Skeletal muscle satellite cell (primary cell): ENCODE measurements around the gene NSF.

Experiments used
- H3K27me3 ChIP-seq: 2 replicates; pipeline ENCODE4 v1.7.0; 2013; ENCODE audit warnings: low read length; ENCODE audit not compliant: control insufficient read depth, insufficient read depth
- H3K36me3 ChIP-seq: 2 replicates; pipeline ENCODE4 v1.7.0; 2013; ENCODE audit warnings: mild to moderate bottlenecking, control low read depth, low read length; ENCODE audit not compliant: insufficient read depth
- H3K4me1 ChIP-seq: 2 replicates; pipeline ENCODE4 v1.7.0; 2013; ENCODE audit warnings: low read length; ENCODE audit not compliant: control insufficient read depth, insufficient read depth
- H3K4me2 ChIP-seq: 2 replicates; pipeline ENCODE4 v1.7.0; 2013; ENCODE audit warnings: mild to moderate bottlenecking, low read length
- H3K4me3 ChIP-seq: 2 replicates; pipeline ENCODE4 v1.7.0; 2013; ENCODE audit warnings: low read length
- H3K9ac ChIP-seq: 2 replicates; pipeline ENCODE4 v1.7.0; 2013; ENCODE audit warnings: mild to moderate bottlenecking, low read depth, low read length, moderate library complexity
- H3K9me3 ChIP-seq: replicated peaks from 2 replicates; pipeline ENCODE4 v1.7.0; 2013; ENCODE audit warnings: mild to moderate bottlenecking, control low read depth, low read length

Gene NSF

GRCh38 chr17:46771561-46772474 is 181.3 kb downstream of the NSF start:
- Histone ChIP-seq H3K9me3 (no peaks in the 10 kb centered on the region), H3K36me3 (no peaks in the 10 kb centered on the region), H3K4me3 (peak overlapping the region; percentile 68), H3K27me3 (peaks cover 7% of the 10 kb centered on the region), H3K9ac (peak overlapping the region; percentile 79), H3K4me1 (peaks cover 15% of the 10 kb centered on the region), H3K4me2 (peak overlapping the region; percentile 88)

GRCh38 chr17:46772475-46773220 is 182.2 kb downstream of the NSF start:
- Histone ChIP-seq H3K4me1 (peaks cover 15% of the 10 kb centered on the region), H3K4me3 (peak overlapping the region; percentile 66), H3K9ac (no peak overlapping the region), H3K27me3 (peaks cover 12% of the 10 kb centered on the region), H3K4me2 (peak overlapping the region; percentile 88), H3K36me3 (no peaks in the 10 kb centered on the region), H3K9me3 (no peaks in the 10 kb centered on the region)

- Histone ChIP-seq H3K9me3 (no peaks in the 10 kb centered on the region), H3K9ac (no peak overlapping the region), H3K36me3 (no peaks in the 10 kb centered on the region), H3K27me3 (peaks cover 18% of the 10 kb centered on the region), H3K4me3 (no peak overlapping the region), H3K4me2 (no peak overlapping the region), H3K4me1 (peaks cover 15% of the 10 kb centered on the region)
Measured at GRCh38 chr17:46773221-46773605, 182.7 kb downstream of the NSF start.

DNA sequence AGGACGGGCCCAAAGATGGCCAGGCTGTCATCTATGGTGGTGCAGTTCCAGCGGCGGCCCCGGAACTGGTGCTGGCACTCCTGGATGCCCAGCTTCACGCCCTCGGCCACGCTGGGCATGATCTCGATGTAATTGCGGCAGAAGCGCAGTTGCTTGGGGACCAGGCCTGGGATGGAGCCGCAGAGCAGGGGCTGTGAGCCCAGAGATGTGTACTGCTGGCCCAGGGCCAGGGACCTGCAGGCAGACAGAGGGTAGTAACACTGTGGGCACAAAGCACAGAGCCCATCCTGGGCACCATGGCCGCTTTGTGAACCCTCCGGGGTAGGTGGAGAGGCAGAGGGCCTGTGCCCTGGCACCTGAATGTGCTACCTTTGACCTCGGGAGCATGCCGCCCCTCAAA is 183.2 kb downstream of the NSF start:
- H3K9me3 ChIP-seq: no peaks in the 10 kb centered on the region
- no peak overlapping the region for H3K4me3 ChIP-seq
- peaks cover 22% of the 10 kb centered on the region for H3K27me3 ChIP-seq
- peaks cover 15% of the 10 kb centered on the region for H3K4me1 ChIP-seq
- H3K4me2 ChIP-seq: no peak overlapping the region
- H3K36me3 ChIP-seq: no peaks in the 10 kb centered on the region
- H3K9ac ChIP-seq: no peak overlapping the region

DNA sequence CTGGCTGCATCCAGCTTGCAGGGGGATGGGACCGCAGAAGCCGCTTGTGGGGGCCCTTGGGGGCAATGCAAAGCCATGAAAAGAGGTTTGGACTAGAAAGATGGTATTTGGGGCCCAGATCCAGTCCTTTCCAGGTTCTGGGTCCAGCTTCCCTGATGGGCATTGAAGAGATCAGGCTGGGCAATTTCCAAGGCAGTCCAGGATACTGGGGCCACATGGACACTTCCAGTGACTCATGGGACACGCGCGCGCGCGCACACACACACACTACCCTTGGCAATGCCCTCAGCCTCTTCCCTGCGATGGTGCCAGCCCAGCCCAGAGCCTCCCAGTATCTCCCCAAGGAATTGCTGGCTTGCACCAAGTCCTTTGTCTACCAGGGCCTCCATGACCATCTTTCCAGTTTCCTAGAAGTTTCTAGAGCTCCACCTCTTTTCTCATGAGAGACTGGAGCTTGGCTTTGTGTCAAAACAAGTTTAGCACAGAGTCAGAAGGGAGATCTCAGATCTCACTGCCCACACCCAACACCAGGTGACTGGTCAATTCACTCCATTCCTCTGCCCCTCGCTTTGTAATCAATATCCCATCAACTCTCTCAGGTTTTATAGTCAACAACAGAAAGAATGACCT is 183.8 kb downstream of the NSF start:
- no peaks in the 10 kb centered on the region for H3K9me3 ChIP-seq

GRCh38 chr17:46776298-46777005 is 186.0 kb downstream of the NSF start:
- H3K4me1 ChIP-seq: peaks cover 4% of the 10 kb centered on the region
- no peaks in the 10 kb centered on the region for H3K9me3 ChIP-seq
- no peak overlapping the region for H3K4me3 ChIP-seq
- H3K4me2 ChIP-seq: no peak overlapping the region
- H3K36me3 ChIP-seq: no peaks in the 10 kb centered on the region
- H3K9ac ChIP-seq: no peak overlapping the region
- peaks cover 36% of the 10 kb centered on the region for H3K27me3 ChIP-seq

More for the DNA sequence above, 183.8 kb downstream of the NSF start:
- Histone ChIP-seq H3K36me3 (no peaks in the 10 kb centered on the region), H3K4me1 (peaks cover 15% of the 10 kb centered on the region), H3K4me3 (no peak overlapping the region), H3K9ac (no peak overlapping the region), H3K27me3 (peaks cover 28% of the 10 kb centered on the region), H3K4me2 (no peak overlapping the region)

- Histone ChIP-seq H3K9ac (no peak overlapping the region), H3K4me3 (no peak overlapping the region), H3K4me1 (no peaks in the 10 kb centered on the region), H3K4me2 (no peak overlapping the region), H3K9me3 (no peaks in the 10 kb centered on the region), H3K36me3 (no peaks in the 10 kb centered on the region), H3K27me3 (peaks cover 36% of the 10 kb centered on the region)
Measured at GRCh38 chr17:46777943-46778915, 187.8 kb downstream of the NSF start.

DNA sequence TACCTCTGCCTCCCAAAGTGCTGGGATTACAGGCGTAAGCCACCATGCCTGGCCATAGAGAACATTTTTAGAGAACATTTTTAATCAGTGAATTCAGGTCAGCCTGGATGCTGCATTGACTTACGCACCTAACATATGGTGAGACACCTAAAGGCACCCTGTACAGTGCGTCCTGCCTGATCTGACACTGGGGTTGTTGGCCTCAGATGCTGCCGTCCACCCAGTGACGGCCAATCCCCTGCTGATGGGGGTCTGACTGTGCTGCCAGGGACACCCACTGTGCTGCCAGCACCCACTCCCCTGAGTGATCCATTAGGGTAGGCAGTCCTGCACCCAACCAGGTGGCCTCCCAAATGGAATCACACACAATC is 189.5 kb downstream of the NSF start:
- Histone ChIP-seq H3K27me3 (peaks cover 40% of the 10 kb centered on the region), H3K4me3 (no peak overlapping the region), H3K9me3 (no peaks in the 10 kb centered on the region), H3K4me2 (no peak overlapping the region), H3K9ac (no peak overlapping the region), H3K36me3 (no peaks in the 10 kb centered on the region), H3K4me1 (no peaks in the 10 kb centered on the region)

GRCh38 chr17:46782250-46782953 is 191.9 kb downstream of the NSF start:
- Histone ChIP-seq H3K27me3 (peaks cover 41% of the 10 kb centered on the region), H3K9ac (no peak overlapping the region)

GRCh38 chr17:46783031-46783593 is 192.6 kb downstream of the NSF start:
- no peak overlapping the region for H3K9ac ChIP-seq
- H3K36me3 ChIP-seq: no peaks in the 10 kb centered on the region
- no peaks in the 10 kb centered on the region for H3K9me3 ChIP-seq
- no peaks in the 10 kb centered on the region for H3K4me1 ChIP-seq
- no peak overlapping the region for H3K4me2 ChIP-seq
- no peak overlapping the region for H3K4me3 ChIP-seq
- peaks cover 37% of the 10 kb centered on the region for H3K27me3 ChIP-seq

More at GRCh38 chr17:46782250-46782953, 191.9 kb downstream of the NSF start:
- Histone ChIP-seq H3K4me2 (no peak overlapping the region), H3K4me3 (no peak overlapping the region), H3K36me3 (no peaks in the 10 kb centered on the region), H3K9me3 (no peaks in the 10 kb centered on the region), H3K4me1 (no peaks in the 10 kb centered on the region)
